Kidney epithelial cell (primary cell): ENCODE data around the gene ZEB1. TPM values are rescaled to one million over a fixed set of nuclear protein-coding genes. Genes with fewer than 3 reads are reported as not detected.
"Not testable (repeated sequence)": the region's sequence is repeated elsewhere in the genome, so short reads cannot be mapped to it uniquely, and the experiment has no call there.

Experiments used
- DNase-seq: peaks from one replicate; pipeline ENCODE4 v3.0.0-alpha.2; 2010; ENCODE audit warnings: low read depth
- H3K27me3 ChIP-seq: 2 replicates; pipeline ENCODE4 v1.6.0; 2011; ENCODE audit warnings: low read length; ENCODE audit not compliant: control insufficient read depth, insufficient read depth
- H3K36me3 ChIP-seq: 2 replicates; pipeline ENCODE4 v1.5.1; 2011; ENCODE audit warnings: low read length; ENCODE audit not compliant: control insufficient read depth, insufficient read depth
- H3K4me3 ChIP-seq: 2 replicates; pipeline ENCODE4 v1.5.1; 2011; ENCODE audit warnings: low read depth, mild to moderate bottlenecking, control low read depth, low read length
- CTCF ChIP-seq: IDR thresholded peaks from 2 replicates; pipeline ENCODE4 v1.5.1; 2011; ENCODE audit warnings: mild to moderate bottlenecking, moderate library complexity, low read length, control low read depth, inconsistent platforms; ENCODE audit not compliant: insufficient read depth, poor library complexity, severe bottlenecking
- total RNA-seq: library from RNA; depleted of rRNA; stranded (reverse); fragments of >200 nt; gene quantifications from 2 replicates; pipeline ENCODE4 v1.2.3, GENCODE V29; 2015

The ZEB1 gene
- total RNA-seq, 1 donor from 2014 or later, result 10.8 TPM

GRCh38 chr10:31422634-31423033 lies 103.6 kb downstream of the ZEB1 start:
- Histone ChIP-seq H3K4me3 (no peak overlapping the region), H3K36me3 (no peaks in the 10 kb centered on the region), H3K27me3 (no peaks in the 10 kb centered on the region)
- DNase-seq, result no peak
- TF ChIP-seq CTCF, result no peak

- no peaks in the 10 kb centered on the region for H3K27me3 ChIP-seq
- TF ChIP-seq CTCF, result no peak
These were observed 105.5 kb downstream of the ZEB1 start for GRCh38 chr10:31424473-31424872.

GRCh38 chr10:31426401-31426800 lies 107.4 kb downstream of the ZEB1 start:
- peak; percentile 12 for DNase-seq

More at GRCh38 chr10:31424473-31424872, 105.5 kb downstream of the ZEB1 start:
- Histone ChIP-seq H3K4me3 (no peak overlapping the region), H3K36me3 (no peaks in the 10 kb centered on the region)
- no peak for DNase-seq

GRCh38 chr10:31427334-31427733 lies 108.3 kb downstream of the ZEB1 start:
- not testable (repeated sequence) for H3K4me3 ChIP-seq, DNase-seq, H3K36me3 ChIP-seq, H3K27me3 ChIP-seq

More at GRCh38 chr10:31426401-31426800, 107.4 kb downstream of the ZEB1 start:
- no peak overlapping the region for H3K4me3 ChIP-seq
- H3K27me3 ChIP-seq, result no peaks in the 10 kb centered on the region
- TF ChIP-seq CTCF, result no peak
- no peaks in the 10 kb centered on the region for H3K36me3 ChIP-seq

- not testable (repeated sequence) for H3K27me3 ChIP-seq, H3K4me3 ChIP-seq, H3K36me3 ChIP-seq, DNase-seq
These were observed 109.5 kb downstream of the ZEB1 start for GRCh38 chr10:31428499-31428898.

- Histone ChIP-seq H3K36me3 (no peaks in the 10 kb centered on the region), H3K4me3 (no peak overlapping the region), H3K27me3 (no peaks in the 10 kb centered on the region)
- no peak for DNase-seq
- TF ChIP-seq CTCF, result no peak
These were observed 112.0 kb downstream of the ZEB1 start for GRCh38 chr10:31431021-31431420.

GRCh38 chr10:31437959-31438358 lies 118.9 kb downstream of the ZEB1 start:
- no peaks in the 10 kb centered on the region for H3K27me3 ChIP-seq
- no peak for DNase-seq
- no peak overlapping the region for H3K4me3 ChIP-seq
- no peak for TF ChIP-seq CTCF
- H3K36me3 ChIP-seq, result no peaks in the 10 kb centered on the region
